ENCODE data around the gene TBC1D1. TPM values are rescaled to one million over a fixed set of nuclear protein-coding genes. Genes with fewer than 3 reads are reported as not detected.

Gene TBC1D1
- total and polyA plus RNA-seq, 2 of the 8 experiments (the other 6 are each of a cell fraction or from before 2014, with no cell fraction given), result 96.9 to 162 TPM

DNA sequence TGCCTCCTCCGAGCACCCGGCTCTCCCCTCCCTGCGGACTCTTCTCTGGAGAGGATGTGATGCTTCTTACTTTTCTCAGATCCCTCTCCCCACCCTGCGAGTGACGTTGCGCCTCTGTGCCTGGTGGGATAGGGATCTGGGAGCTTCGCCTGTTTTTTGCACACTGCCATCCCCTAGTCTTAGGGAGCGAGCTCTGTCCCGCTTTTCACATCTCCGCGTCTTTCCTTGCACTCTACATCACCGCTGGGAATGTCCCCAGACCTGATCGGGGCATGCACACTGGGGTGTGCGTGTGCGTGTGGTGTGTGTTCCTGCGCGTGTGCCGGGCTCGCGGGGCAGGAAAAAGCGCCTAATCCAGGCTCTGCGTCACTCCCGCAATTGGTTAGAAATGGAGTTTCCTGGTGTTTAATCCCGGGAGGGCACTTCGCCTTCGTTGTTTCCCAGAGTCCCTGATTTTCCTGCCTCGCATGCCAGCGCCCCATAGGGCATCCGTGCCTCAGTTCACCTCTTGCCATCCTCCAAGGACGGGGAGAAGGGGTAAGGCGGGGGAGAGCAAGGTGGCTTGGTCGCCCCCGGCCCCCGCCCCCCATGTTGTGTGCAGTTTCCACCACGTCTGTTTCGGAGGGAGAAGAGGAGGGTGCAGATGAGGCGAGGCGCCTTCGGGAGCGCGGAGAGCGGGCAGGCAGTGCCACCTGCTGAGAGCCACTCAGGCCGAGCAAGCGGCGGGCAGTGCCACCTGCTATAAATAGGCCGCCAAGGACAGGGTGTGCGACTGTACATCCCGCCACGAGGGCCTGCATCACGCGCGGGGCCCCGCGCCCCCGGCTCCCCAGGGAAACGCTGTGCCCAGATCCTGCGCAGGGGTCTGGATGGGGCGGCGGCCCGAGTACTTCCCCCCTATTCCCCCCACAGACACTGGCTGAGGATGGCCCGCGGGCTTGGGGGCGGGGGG is 759 bp upstream of the TBC1D1 start (continued):
- TF ChIP-seq, protein P1, sequence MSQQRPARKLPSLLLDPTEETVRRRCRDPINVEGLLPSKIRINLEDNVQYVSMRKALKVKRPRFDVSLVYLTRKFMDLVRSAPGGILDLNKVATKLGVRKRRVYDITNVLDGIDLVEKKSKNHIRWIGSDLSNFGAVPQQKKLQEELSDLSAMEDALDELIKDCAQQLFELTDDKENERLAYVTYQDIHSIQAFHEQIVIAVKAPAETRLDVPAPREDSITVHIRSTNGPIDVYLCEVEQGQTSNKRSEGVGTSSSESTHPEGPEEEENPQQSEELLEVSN (IDR thresholded peaks at IDR 0.05), result peak; percentile 68
- TF ChIP-seq POLR2A (IDR thresholded peaks at IDR 0.05; ENCODE audit: control extremely low read depth in 1 of 2, low read depth in 2 of 2, low read length in 2 of 2) (no peak), SP4 (IDR thresholded peaks at IDR 0.05; ENCODE audit: low read length) (no peak), SUZ12 (IDR thresholded peaks at IDR 0.05; ENCODE audit: low read length) (peak; percentile 82; the same call in 1 of the 2 replicates)
